Right lobe of liver (tissue), 6 donors: ENCODE data around the gene BCAM. TPM values are rescaled to one million over a fixed set of nuclear protein-coding genes. Genes with fewer than 3 reads are reported as not detected.

Source experiments
- ATAC-seq, 4 donors: fragments of 200-7000 bp; cut with Tn5 transposase; one replicate each; pipeline ENCODE4 v1.9.1; 2020; ENCODE audit warnings: mild to moderate bottlenecking in 4 of 4, moderate library complexity in 4 of 4
- DNase-seq, 3 donors: peaks; one replicate each; pipeline ENCODE4 v3.0.0-alpha.2; 2020
- H3K27ac ChIP-seq, 3 donors: fragments of 200-600 bp; one replicate each; pipeline ENCODE4 v1.8.0; 2022
- H3K27me3 ChIP-seq, 2 donors: fragments of 200-600 bp; one replicate each; pipeline ENCODE4 v1.8.0; 2022
- H3K36me3 ChIP-seq, 4 donors: fragments of 200-600 bp; sonication (generic) in 1 of 4; one replicate each; pipeline versions ENCODE4 v1.5.1 to v1.8.0; 2017 to 2022; ENCODE audit warnings: control low read depth in 1 of 4
- H3K4me1 ChIP-seq, 4 donors: fragments of 200-600 bp; sonication (generic) in 1 of 4; one replicate each; pipeline versions ENCODE4 v1.5.1 to v1.8.0; 2017 to 2022; ENCODE audit warnings: control low read depth in 1 of 4
- H3K4me3 ChIP-seq, 3 donors: fragments of 200-600 bp; one replicate each; pipeline ENCODE4 v1.8.0; 2022
- H3K9me3 ChIP-seq, 4 donors: fragments of 200-600 bp; sonication (generic) in 1 of 4; one replicate each; pipeline versions ENCODE4 v1.5.1 to v1.8.0; 2017 to 2022; ENCODE audit warnings: control low read depth in 1 of 4
- POLR2A ChIP-seq: fragments of 450-650 bp; IDR thresholded peaks from one replicate; pipeline ENCODE4 v1.6.1; 2017; ENCODE audit warnings: antibody characterized with exemption, mild to moderate bottlenecking
- WGBS: methylation state at CpG from one replicate; pipeline ENCODE4 v1.1.6; 2018; ENCODE audit warnings: low coverage, low lambda C conversion rate; ENCODE audit not compliant: insufficient coverage; ENCODE audit errors: missing lambda C conversion rate; 5-methylcytosine and 5-hydroxymethylcytosine counted together
- intact Hi-C, 2 donors: fragments of 100-400 bp; cut with DNase I; formaldehyde crosslinking; loops; one replicate each; pipeline versions ENCODE4 v1.11.2 to v1.14.1; 2022
- total RNA-seq, 6 experiments: library from RNA; depleted of rRNA in 2 of 6; stranded (reverse); fragments of >200 nt in 2 of 6; fragmentation: NEBNext Ultra II Directional in 3 of 6; extraction: Animal tissue kit (Norgen Biotek cat#: 25700) in 3 of 6; gene quantifications; one replicate each; pipeline versions ENCODE4 v1.1.0 to v1.2.4, GENCODE V29; 2016 to 2023
- TF ChIP-seq, protein P1 (sequence below), 4 donors: fragments of 200-600 bp in 3 of 4; fragments of 450-650 bp in 1 of 4; IDR thresholded peaks; one replicate each; pipeline versions ENCODE4 v1.5.1 to v1.8.0; 2016 to 2022; ENCODE audit warnings: antibody characterized with exemption in 4 of 4, mild to moderate bottlenecking in 2 of 4
- donor health status: DM: no; HTN: yes; CAD: no.
- donor health status: DM: no; HTN: no; CAD: no.
- donor health status: DM: no; HTN: no; CAD: no.
- donor health status: DM: no; HTN: yes; CAD: no.
- donor health status: DM: no; HTN: yes; CAD: no.

The BCAM gene
- total RNA-seq, 6 experiments from 2014 or later = 26.5 to 48.3 (median 32.7) TPM

DNA sequence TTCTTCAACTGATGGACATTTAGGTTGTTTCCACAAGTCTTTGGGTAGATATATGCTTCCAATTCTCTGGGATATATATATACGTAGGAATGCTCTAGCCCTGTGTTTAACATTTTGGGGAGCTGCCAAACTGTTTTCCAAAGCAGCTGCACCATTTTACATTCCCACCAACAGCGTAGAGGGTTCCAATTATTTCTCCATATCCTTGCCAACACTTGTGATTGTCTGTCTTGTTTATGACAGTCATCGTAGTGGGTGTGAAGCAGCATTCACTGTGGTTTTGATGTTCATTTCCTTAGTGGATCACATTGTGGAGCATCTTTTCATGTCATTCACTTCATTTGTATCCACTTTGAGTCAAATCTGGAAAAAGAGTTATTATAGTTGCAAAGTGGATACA lies 35.9 kb upstream of the BCAM start:
- H3K4me1 ChIP-seq = peaks cover 0 to 38% (median 14%) of the 10 kb centered on the region in 4 donors
- H3K4me3 ChIP-seq = no peak overlapping the region
- H3K27ac ChIP-seq = peak overlapping the region in 2 of 3 donors; percentile 83 to 90
- intact Hi-C loops = loop anchor here in 1 of 2 donors (5.0 kb wide), 1 partner anchor 51 kb away; no protein-coding TSS in a partner anchor
- DNase-seq (no peak), ATAC-seq (no peak)
- no peaks in the 10 kb centered on the region for H3K27me3 ChIP-seq
- H3K36me3 ChIP-seq = no peaks in the 10 kb centered on the region
- no peak for TF ChIP-seq POLR2A
- TF ChIP-seq, protein P1, sequence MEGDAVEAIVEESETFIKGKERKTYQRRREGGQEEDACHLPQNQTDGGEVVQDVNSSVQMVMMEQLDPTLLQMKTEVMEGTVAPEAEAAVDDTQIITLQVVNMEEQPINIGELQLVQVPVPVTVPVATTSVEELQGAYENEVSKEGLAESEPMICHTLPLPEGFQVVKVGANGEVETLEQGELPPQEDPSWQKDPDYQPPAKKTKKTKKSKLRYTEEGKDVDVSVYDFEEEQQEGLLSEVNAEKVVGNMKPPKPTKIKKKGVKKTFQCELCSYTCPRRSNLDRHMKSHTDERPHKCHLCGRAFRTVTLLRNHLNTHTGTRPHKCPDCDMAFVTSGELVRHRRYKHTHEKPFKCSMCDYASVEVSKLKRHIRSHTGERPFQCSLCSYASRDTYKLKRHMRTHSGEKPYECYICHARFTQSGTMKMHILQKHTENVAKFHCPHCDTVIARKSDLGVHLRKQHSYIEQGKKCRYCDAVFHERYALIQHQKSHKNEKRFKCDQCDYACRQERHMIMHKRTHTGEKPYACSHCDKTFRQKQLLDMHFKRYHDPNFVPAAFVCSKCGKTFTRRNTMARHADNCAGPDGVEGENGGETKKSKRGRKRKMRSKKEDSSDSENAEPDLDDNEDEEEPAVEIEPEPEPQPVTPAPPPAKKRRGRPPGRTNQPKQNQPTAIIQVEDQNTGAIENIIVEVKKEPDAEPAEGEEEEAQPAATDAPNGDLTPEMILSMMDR (IDR thresholded peaks at IDR 0.05) = no peak
- H3K9me3 ChIP-seq = no peaks in the 10 kb centered on the region
- WGBS = 67% methylated on average over 3 of the region's 3 CpGs

DNA sequence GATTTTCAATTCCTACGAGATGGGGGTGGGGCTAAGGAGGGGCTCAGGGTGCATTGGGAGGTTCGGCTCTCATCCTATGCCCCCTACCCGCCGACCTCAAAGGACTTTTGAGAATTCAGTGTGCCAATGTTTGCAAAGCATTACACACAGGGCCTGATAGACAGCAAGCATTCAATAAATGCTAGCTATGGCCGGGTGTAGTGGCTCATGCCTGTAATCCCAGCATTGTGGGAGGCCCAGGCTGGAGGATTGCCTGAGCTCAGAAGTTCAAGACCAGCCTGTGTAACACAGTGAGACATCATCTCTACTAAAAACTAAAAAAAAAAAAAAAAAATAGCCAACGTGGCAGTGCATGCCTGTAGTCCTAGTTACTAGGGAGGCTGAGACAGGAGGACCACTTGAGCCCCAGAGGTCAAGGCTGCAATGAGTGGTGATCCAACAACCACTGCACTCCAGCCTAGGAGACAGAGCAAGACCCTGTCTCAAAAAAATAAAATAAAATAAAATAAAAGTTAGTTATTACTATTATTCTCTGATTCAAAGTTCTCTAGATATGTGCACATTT lies 33.1 kb upstream of the BCAM start:
- peak overlapping the region in 2 of 3 donors; percentile 83 to 90 for H3K27ac ChIP-seq
- no peaks in the 10 kb centered on the region for H3K27me3 ChIP-seq
- no peak for DNase-seq
- no peaks in the 10 kb centered on the region for H3K9me3 ChIP-seq
- peaks cover 0 to under 1% (median 0%) of the 10 kb centered on the region in 4 donors for H3K36me3 ChIP-seq
- peak in 1 of 4 donors; percentile 5 for ATAC-seq
- peaks cover 0 to 38% (median 16%) of the 10 kb centered on the region in 4 donors for H3K4me1 ChIP-seq
- no peak overlapping the region for H3K4me3 ChIP-seq
- no peak for TF ChIP-seq POLR2A
- TF ChIP-seq, protein P1 (IDR thresholded peaks at IDR 0.05) = no peak
- 25% methylated on average over 6 of the region's 6 CpGs for WGBS
- intact Hi-C loops = no loop called here

DNA sequence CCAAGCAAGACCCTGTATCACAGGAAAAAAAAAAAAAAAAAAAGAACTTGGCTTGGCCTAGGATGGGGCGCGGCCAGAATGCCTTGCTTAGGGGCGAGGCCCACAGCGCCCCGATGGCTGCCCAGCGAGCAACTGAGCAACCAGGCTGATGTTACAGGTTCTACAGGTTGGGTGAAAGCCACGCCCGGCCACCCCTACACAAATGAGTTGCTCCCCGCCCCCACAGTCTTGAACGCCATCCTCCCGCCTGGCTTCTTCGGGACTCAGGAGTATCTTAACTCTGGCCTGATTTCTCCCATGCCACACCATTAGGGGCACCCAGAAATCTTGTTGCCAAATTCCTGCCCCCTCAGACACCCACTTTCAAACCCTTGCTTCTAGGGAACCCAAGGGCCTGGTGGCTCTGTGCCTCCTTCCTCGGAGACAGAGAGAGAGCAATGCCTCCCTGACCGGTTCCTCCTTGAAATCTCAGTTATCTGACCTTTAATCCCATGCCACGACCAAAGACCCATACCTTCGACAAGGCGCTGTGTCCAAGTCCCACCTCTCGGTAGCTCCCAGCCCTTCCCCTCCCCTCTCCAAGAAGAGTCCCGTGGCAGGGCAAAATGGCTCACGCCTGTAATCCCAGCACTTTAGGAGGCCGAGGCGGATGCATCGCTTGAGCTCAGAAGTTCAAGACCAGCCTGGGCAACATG lies 32.4 kb upstream of the BCAM start:
- Histone ChIP-seq H3K27ac (peak overlapping the region in 2 of 3 donors; percentile 83 to 90), H3K4me3 (no peak overlapping the region), H3K36me3 (peaks cover 0 to 5% (median 0%) of the 10 kb centered on the region in 4 donors), H3K4me1 (peaks cover 0 to 38% (median 16%) of the 10 kb centered on the region in 4 donors), H3K27me3 (no peaks in the 10 kb centered on the region), H3K9me3 (no peaks in the 10 kb centered on the region)
- intact Hi-C loops = no loop called here
- ATAC-seq (no peak), DNase-seq (no peak)
- TF ChIP-seq, protein P1 (IDR thresholded peaks at IDR 0.05) = no peak
- TF ChIP-seq POLR2A = no peak
- WGBS = 87% methylated on average over 18 of the region's 23 CpGs

DNA sequence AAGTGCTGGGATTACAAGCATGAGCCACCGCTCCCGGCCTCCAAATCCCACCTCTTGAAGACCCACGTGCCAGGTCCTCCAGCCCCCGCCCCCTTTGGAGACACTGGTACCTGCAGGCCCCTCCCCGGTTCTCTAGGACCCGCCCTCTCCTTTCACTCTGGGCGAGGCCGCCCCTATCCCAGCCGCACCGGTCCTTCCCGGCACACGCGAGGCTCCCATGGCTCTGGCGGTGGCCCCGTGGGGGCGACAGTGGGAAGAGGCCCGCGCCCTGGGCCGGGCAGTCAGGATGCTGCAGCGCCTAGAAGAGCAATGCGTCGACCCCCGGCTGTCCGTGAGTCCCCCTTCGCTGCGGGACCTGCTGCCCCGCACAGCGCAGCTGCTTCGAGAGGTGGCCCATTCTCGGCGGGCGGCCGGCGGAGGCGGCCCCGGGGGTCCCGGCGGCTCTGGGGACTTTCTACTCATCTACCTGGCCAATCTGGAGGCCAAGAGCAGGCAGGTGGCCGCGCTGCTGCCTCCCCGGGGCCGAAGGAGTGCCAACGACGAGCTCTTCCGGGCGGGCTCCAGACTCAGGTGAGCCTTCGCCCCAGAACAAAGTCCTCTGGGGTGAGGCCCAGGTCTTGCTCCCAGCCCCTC lies 31.1 kb upstream of the BCAM start, which contains the start of gene CBLC:
TSS of gene CBLC (plus strand) at position 176 of the 633 bp plus-strand sequence. CDS start at position 218, 42 bp downstream.
- TF ChIP-seq, protein P1 (IDR thresholded peaks at IDR 0.05) = peak in 2 of 4 donors; percentile 1 to 21
- TF ChIP-seq POLR2A = peak; percentile 86
- Histone ChIP-seq H3K27ac (peak within 1 kb of the TSS; percentile 47 to 90 (median 80)), H3K27me3 (no peaks in the 10 kb centered on the region), H3K4me1 (peaks cover 0 to 38% (median 16%) of the 10 kb centered on the region in 4 donors), H3K4me3 (peak within 1 kb of the TSS; percentile 66 to 89 (median 76)), H3K36me3 (peaks cover 0 to 5% (median 0%) of the 10 kb centered on the region in 4 donors), H3K9me3 (no peaks in the 10 kb centered on the region)
- intact Hi-C loops = no loop called here
- DNase-seq = peak; percentile 86 to 91 (median 88)
- peak; percentile 80 to 94 (median 85) for ATAC-seq
- 2% methylated on average over 17 of the region's 47 CpGs for WGBS
